ENCODE results near the gene RBM28. TPM values are rescaled to one million over a fixed set of nuclear protein-coding genes. Genes with fewer than 3 reads are reported as not detected.

Gene RBM28
- total RNA-seq, 1 experiment from 2014 or later, result 70.0 TPM

DNA sequence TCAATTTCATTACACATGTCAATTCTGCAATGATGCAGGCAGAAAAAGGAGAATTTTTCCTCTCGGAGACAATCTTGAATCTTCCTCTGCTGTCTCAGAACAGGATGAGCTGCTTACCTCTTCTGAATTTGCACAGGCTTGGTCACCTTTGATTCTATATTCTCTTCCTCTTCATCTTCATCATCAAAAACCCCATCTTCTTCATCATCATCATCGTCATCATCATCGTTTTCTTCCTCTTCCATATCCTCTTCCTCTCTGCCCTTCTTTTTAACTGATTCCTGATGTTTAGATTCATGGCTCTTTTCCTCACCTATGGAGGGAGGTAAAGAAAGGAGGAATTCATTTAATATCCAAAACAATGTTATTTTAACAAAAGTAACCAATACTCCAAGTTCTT lies 8.0 kb downstream of the RBM28 start:
- no peaks in the 10 kb centered on the region for H3K4me1 ChIP-seq (ENCODE audit: insufficient read depth, low read length)
- Mint-ChIP-seq H3K27me3 (ENCODE audit: low read depth) (no peaks in the 10 kb centered on the region), H3K9me3 (no peaks in the 10 kb centered on the region), H3K4me3 (no peak overlapping the region), H3K36me3 (ENCODE audit: insufficient read depth in 1 of 3, low read depth in 3 of 3) (peaks cover 40 to 81% (median 71%) of the 10 kb centered on the region in 3 experiments; a peak in 6 of 7 replicates), H3K4me1 (no peaks in the 10 kb centered on the region), H3K27ac (no peak overlapping the region)
- H3K9ac ChIP-seq (ENCODE audit: extremely low read depth, insufficient read length, low read length), result no peak overlapping the region
- H2BK20ac ChIP-seq (ENCODE audit: low read depth, low read length, poor library complexity, severe bottlenecking), result no peak overlapping the region
- no peak overlapping the region for H3K14ac ChIP-seq (ENCODE audit: insufficient read depth, low read length)
- no peaks in the 10 kb centered on the region for H3K27me3 ChIP-seq (ENCODE audit: insufficient read depth, low read length)
- no peak overlapping the region for H4K5ac ChIP-seq (ENCODE audit: insufficient read length, low read depth, low read length)
- H3K4me2 ChIP-seq (ENCODE audit: insufficient read depth, insufficient read length, low read length), result no peak overlapping the region
- H3K18ac ChIP-seq (ENCODE audit: insufficient read length, low read depth, low read length), result no peak overlapping the region
- DNase-seq, result no peak
- H3K79me1 ChIP-seq (ENCODE audit: insufficient read depth, low read depth, low read length, poor library complexity, severe bottlenecking), result peaks cover 4% of the 10 kb centered on the region
- 0 out of 2 replicates have a peak, but pooled peaks cover 2% of the 10 kb centered on the region for H3K79me2 ChIP-seq (ENCODE audit: insufficient read depth, low read length)
- H3K23me2 ChIP-seq (ENCODE audit: insufficient read length, low read depth, low read length, poor library complexity, severe bottlenecking), result no peaks in the 10 kb centered on the region
- H2AK5ac ChIP-seq (ENCODE audit: insufficient read length, low read length), result no peak overlapping the region
- no peak overlapping the region for H3K56ac ChIP-seq (ENCODE audit: insufficient read length, low read depth, low read length)
- TF ChIP-seq, protein P1, sequence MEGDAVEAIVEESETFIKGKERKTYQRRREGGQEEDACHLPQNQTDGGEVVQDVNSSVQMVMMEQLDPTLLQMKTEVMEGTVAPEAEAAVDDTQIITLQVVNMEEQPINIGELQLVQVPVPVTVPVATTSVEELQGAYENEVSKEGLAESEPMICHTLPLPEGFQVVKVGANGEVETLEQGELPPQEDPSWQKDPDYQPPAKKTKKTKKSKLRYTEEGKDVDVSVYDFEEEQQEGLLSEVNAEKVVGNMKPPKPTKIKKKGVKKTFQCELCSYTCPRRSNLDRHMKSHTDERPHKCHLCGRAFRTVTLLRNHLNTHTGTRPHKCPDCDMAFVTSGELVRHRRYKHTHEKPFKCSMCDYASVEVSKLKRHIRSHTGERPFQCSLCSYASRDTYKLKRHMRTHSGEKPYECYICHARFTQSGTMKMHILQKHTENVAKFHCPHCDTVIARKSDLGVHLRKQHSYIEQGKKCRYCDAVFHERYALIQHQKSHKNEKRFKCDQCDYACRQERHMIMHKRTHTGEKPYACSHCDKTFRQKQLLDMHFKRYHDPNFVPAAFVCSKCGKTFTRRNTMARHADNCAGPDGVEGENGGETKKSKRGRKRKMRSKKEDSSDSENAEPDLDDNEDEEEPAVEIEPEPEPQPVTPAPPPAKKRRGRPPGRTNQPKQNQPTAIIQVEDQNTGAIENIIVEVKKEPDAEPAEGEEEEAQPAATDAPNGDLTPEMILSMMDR (conservative IDR thresholded peaks at IDR 0.05), result no peak
- H4K91ac ChIP-seq (ENCODE audit: insufficient read length, low read depth, low read length), result no peak overlapping the region
- no peak overlapping the region for H3K4ac ChIP-seq (ENCODE audit: low read depth, low read length)
- H2BK12ac ChIP-seq (ENCODE audit: insufficient read length, low read depth, low read length), result no peak overlapping the region
- H4K20me1 ChIP-seq (ENCODE audit: control insufficient read depth, insufficient read depth, insufficient read length), result no peaks in the 10 kb centered on the region
- no peak overlapping the region for H2AFZ ChIP-seq (ENCODE audit: low read length)
- H3K9me3 ChIP-seq (ENCODE audit: control insufficient read depth, low read depth, low read length), result no peaks in the 10 kb centered on the region
- H4K8ac ChIP-seq (replicated peaks; ENCODE audit: insufficient read length, low read depth, low read length), result no peak overlapping the region
- H2BK5ac ChIP-seq (ENCODE audit: insufficient read length, low read length), result no peak overlapping the region
- no peak overlapping the region for H3T11ph ChIP-seq (ENCODE audit: low read length)
- H2BK120ac ChIP-seq (ENCODE audit: low read depth, low read length, poor library complexity, severe bottlenecking), result no peak overlapping the region
- no peak overlapping the region for H3K23ac ChIP-seq (ENCODE audit: insufficient read length, low read depth, low read length)
- H2BK15ac ChIP-seq (ENCODE audit: low read depth, low read length), result no peak overlapping the region
- 100% methylated on average over 2 of the region's 3 CpGs for WGBS (ENCODE audit: extremely low coverage, insufficient read length, low lambda C conversion rate)
- no peak overlapping the region for H3K27ac ChIP-seq (ENCODE audit: insufficient read length, low read depth, low read length)
